Muscle of arm (tissue), 12 donors: Measurements from ENCODE around the gene SYNE3. TPM values are rescaled to one million over a fixed set of nuclear protein-coding genes. Genes with fewer than 3 reads are reported as not detected.

ENCODE experiments used
- DNase-seq: peaks from one replicate; pipeline ENCODE4 v3.0.0-alpha.2; 2013
- polyA plus RNA-seq, 12 donors: library from polyadenylated mRNA; unstranded; fragments of 120-200 nt; gene quantifications; one replicate each; pipeline ENCODE4 v1.2.1, GENCODE V29; 2013; ENCODE audit not compliant: insufficient read length in 12 of 12

Gene SYNE3
- polyA plus RNA-seq, 12 donors: 7.1 to 40.4 (median 10.1) TPM

- no peak for DNase-seq
Observed at GRCh38 chr14:95474941-95475340, 41.5 kb downstream of the SYNE3 start.

DNA sequence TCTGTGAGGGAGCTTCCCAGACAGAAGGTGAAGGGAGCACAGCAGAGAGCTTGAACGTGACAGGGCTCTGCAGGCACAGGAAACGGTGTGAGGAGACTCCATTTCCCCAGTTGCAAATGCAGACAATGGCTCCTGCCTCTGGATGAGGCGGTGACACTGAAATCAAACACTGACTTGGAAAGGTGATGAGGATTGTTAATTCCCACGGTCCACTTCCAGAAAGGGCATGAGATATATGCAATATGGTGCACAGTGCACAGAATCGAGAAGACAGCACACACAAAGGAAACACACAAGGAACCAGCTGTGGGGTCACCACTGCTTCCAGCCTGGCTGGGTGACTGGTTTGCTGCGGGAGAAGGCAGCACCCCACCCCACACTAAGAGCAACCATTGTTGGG, 42.0 kb downstream of the SYNE3 start:
- DNase-seq: no peak

DNA sequence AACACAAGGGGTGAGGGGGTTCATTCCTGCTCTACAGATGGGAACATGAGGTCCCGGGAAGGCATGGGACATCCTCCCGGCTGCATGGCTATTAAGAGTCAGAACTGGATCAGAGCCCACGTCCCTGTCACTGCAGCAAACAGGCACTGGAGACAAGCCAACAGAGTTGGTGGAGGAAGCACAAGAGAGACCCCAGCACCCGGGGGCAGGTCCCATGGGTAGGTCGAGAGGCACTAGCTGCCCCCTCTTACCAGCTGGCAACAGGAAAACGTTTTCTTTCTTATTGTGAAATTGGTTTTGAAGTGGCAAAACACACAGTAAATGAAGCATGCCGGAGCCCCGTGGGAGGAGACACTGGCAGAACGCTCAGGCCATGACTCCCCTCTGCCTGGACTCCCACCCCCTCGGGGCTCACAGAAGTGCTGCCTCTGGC, 43.6 kb downstream of the SYNE3 start:
- DNase-seq: no peak

DNA sequence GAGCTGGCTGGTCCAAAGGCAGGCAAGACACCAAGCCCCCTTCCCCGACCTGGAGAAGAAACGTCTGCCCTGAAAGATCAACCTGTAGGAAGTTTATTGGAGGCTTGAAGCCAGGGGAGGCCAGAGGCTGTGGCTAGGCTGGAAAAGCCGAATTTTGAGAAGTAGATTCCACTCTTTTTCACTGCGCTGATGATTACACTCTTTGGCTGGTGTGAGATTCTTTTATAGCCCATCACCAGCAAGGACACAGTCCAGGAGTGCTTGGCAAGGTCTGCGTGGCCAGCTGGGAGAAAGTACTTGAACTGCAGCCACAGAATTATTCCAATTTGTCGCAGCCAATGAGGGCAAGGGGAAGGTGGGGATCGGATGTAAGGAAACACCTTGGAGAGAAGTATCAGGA, 45.0 kb downstream of the SYNE3 start:
- DNase-seq: no peak

- peak; percentile 67 for DNase-seq
Observed at GRCh38 chr14:95471016-95471415, 45.4 kb downstream of the SYNE3 start.

DNA sequence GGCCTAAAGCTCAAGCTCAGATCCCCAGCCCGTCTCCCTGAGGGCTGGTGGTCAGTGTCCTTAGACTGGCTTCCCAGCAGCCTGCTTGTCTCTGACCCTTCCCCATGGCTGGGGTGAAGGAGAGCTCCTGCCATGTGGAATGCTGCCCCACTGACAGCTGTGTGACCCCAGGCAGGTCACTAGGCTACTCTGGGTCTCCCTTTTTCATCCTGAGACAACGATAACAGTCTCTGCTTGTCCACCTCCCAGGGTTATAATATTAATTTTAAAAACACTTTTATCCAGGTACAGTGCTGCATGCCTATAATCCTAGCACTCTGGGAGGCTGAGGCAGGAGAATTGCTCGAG, 47.3 kb downstream of the SYNE3 start:
- no peak for DNase-seq

DNA sequence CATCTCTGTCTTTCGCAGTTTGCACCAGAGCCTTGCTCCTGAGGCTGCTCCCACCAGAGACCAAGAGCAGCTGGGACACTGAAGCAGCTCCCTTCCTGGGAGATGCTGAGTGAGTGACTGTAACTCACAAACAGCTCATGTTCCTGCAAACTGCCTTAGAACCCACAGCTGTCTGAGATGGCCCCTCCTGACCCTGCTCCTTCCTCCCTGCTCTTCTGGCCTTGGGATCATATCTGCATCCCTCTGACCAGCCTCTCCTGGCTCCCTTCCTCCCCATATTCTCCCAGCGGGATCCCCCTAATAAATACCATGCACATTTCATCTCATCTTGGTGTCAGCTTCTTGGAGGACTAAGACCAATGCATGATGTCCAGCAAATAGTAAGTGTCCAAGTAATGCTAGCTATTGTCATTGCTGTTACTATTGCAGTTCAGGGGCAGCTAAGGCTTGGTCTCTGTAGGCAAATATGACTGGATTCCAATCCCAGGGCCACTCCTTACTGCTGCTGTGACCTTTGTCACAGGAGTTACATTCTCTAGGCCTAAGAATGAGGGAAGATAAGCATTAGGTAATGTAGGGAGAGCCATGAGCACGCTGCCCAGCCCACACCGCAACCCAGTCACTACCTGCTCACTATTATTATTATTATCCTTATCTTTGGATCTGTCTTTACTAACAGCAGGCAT, 47.9 kb downstream of the SYNE3 start:
- DNase-seq: no peak

- DNase-seq: no peak
Observed at GRCh38 chr14:95467657-95468056, 48.8 kb downstream of the SYNE3 start.

DNA sequence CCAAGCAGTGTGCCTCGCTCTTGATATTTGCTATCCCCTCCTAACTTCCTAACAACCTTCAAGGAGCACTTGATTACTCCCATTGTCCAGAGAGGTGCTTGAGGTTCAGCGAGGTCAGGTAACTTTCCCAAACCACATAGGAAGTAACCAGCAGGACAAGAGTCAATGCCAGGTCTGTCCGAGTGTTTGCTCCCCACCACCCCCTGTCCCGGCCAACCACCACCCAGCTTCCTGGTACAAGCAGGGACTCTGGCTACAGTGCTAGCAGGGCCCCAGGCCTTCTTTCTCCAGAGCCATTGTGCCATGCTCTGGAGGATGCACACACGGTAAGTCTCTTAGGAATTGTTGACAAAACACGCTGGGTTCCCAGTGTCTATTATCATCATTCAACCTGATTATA, 49.2 kb downstream of the SYNE3 start:
- DNase-seq: no peak

Other genes starting within 250 kb of the SYNE3 start
- 10 to 100 TPM in 1 of 12 donors, 1 to 10 TPM in 10, not detected in 1; 2.5 to 21.6 (median 3.5) TPM for gene CLMN, start 196.7 kb downstream of the SYNE3 start, polyA plus RNA-seq
- 10 to 100 TPM in 11 of 12 donors, not detected in 1; 46.0 to 66.0 (median 52.8) TPM for gene GLRX5, start 18.4 kb upstream of the SYNE3 start, polyA plus RNA-seq
- gene TCL1B, start 169.8 kb upstream of the SYNE3 start, polyA plus RNA-seq: under 1 TPM in 1 of 12 donors, not detected in 11; 0.32 TPM
- 10 to 100 TPM in 1 of 12 donors, 1 to 10 TPM in 4, under 1 TPM in 5, not detected in 2; 0.63 to 10.6 (median 1.1) TPM for gene TCL1A, start 197.5 kb upstream of the SYNE3 start, polyA plus RNA-seq